CD4-positive, alpha-beta T cell treated with Interleukin-12 subunit alpha and Interleukin-12 subunit beta, for 1 hour (primary cell): ENCODE measurements around the gene PGP.
"Not testable (repeated sequence)": the region's sequence is repeated elsewhere in the genome, so short reads cannot be mapped to it uniquely, and the experiment has no call there.

Experiments
- DNase-seq: peaks from one replicate; pipeline ENCODE4 v3.0.0-alpha.2; 2020

The PGP gene

GRCh38 chr16:2213817-2214718 lies 572 bp downstream of the PGP start:
- no peak for DNase-seq

- DNase-seq, result no peak
Measured at GRCh38 chr16:2212362-2213324, 2.0 kb downstream of the PGP start.

- DNase-seq, result no peak
Measured at GRCh38 chr16:2211923-2212347, 2.7 kb downstream of the PGP start.

- DNase-seq, result no peak
Measured at GRCh38 chr16:2210386-2211365, 4.0 kb downstream of the PGP start, which contains the start of gene BRICD5. Gene BRICD5 (minus strand): TSS chr16:2210863. CDS start chr16:2210833, 30 bp downstream.

- DNase-seq, result no peak
Measured at GRCh38 chr16:2210009-2210332, 4.7 kb downstream of the PGP start.

- DNase-seq, result no peak
Measured at GRCh38 chr16:2209258-2210008, 5.2 kb downstream of the PGP start.

GRCh38 chr16:2208772-2209171 lies 5.9 kb downstream of the PGP start:
- DNase-seq, result no peak

GRCh38 chr16:2208308-2208707 lies 6.3 kb downstream of the PGP start:
- DNase-seq, result no peak

- DNase-seq, result no peak
Measured at GRCh38 chr16:2207872-2208271, 6.8 kb downstream of the PGP start.

- DNase-seq, result no peak
Measured at GRCh38 chr16:2206780-2207433, 7.7 kb downstream of the PGP start.

GRCh38 chr16:2206420-2206779 lies 8.2 kb downstream of the PGP start:
- DNase-seq, result no peak

GRCh38 chr16:2205967-2206313 lies 8.7 kb downstream of the PGP start:
- DNase-seq, result no peak

GRCh38 chr16:2205104-2205966 lies 9.3 kb downstream of the PGP start, which contains the start of gene MLST8:
Gene MLST8 (plus strand): TSS chr16:2205454. CDS start chr16:2206086, 632 bp downstream.
- DNase-seq, result peak; percentile 94

GRCh38 chr16:2204416-2205103 lies 10.1 kb downstream of the PGP start:
- no peak for DNase-seq

GRCh38 chr16:2203119-2203688 lies 11.4 kb downstream of the PGP start:
- DNase-seq, result not testable (repeated sequence)

- DNase-seq, result no peak
Measured at GRCh38 chr16:2200313-2200712, 14.3 kb downstream of the PGP start.

GRCh38 chr16:2199621-2200139 lies 15.0 kb downstream of the PGP start:
- no peak for DNase-seq

- DNase-seq, result no peak
Measured at GRCh38 chr16:2199095-2199494, 15.5 kb downstream of the PGP start.

- no peak for DNase-seq
Measured at GRCh38 chr16:2198283-2198682, 16.4 kb downstream of the PGP start.
